Activated T-helper 9 cell treated with anti-CD3 and anti-CD28 coated beads, Interleukin-2, amount 50 U/mL, for 16 hours (primary cell): ENCODE results near the gene CCNJ.
A peak's percentile ranks its signal among the peaks of the same experiment; 100 is the strongest.

ENCODE experiments used
- DNase-seq: peaks from one replicate; pipeline ENCODE4 v3.0.0-alpha.2; 2020; ENCODE audit warnings: low read depth

The CCNJ gene

DNA sequence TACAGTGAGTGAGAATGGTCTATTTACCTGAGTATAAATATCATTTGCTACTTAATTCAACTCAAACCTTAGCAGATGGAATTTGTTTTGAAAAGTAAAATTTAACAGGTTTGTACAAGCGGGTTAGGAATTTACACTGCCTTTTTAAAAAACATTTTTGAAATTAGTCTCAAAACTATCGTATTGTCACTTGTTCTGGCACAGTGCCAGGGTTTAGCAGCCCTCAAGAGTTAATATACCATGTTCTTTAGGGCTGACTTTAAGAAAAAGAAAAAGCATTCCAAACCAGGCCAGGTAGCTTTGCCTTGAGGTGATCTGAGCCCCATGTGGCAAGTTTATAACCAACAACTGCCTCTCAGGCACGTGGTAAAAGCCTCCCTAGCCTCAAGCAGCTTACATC, 17.8 kb downstream of the CCNJ start:
- DNase-seq, result no peak

DNA sequence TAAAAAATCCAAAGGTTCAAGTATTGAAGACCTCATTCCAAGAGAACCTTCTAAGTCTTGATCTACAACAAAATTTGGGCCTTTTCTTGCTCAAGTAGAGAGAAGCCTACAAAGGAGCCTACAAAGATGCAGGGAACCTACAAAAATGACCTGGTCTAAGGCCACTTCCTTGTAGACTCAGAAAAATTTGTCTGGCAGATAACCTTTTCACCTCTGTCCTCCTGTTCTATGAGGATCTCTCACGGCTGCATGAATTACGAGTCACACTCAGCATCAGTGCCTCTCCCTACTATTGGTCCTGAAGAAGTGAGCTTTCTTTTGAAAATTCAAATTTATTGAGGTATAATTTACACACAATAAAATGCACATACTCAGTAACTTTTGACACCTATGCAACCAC, 29.3 kb downstream of the CCNJ start:
- DNase-seq, result no peak

GRCh38 chr10:96073722-96074121, 30.3 kb downstream of the CCNJ start:
- DNase-seq, result no peak

GRCh38 chr10:96074776-96075175, 31.4 kb downstream of the CCNJ start:
- no peak for DNase-seq

DNA sequence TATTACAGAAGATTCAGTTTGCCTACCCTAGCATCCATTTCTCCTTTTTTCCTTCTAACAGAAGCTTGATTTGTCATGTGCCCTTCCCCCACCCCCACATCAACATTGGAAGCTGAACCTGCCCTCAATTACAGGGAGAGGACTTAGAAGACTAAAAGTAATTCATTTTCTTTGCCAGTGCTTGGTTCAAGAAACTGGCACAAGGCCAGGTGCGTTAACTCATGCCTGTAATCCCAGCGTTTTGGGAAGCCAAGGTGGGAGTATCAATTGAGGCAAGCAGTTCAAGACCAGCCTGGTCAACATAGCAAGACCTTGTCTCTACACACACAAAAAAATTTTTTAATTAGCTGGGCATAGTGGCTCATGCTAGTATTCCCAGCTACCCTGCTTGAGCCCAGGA, 32.6 kb downstream of the CCNJ start:
- DNase-seq, result no peak

DNA sequence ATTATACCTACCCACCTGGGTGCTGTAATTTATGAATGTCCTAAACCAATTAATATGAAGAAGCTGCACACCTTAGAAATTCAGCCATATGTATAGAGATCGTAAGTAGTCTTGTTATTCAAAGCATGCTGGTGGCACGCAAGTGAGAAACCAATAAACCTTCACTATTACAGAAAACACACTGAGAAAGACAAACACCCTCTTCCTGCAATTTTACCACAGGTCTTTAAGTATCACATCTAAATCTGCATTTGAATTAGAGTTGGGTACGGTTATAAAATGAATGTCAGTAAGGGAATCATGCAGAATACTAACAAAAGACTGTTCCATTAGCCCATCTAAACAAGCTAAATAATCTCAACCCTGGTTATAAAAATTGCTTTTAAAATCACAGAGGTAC, 33.8 kb downstream of the CCNJ start:
- no peak for DNase-seq

- DNase-seq, result no peak
These were observed 38.8 kb downstream of the CCNJ start for GRCh38 chr10:96082153-96082552.

- no peak for DNase-seq
These were observed 39.4 kb downstream of the CCNJ start for GRCh38 chr10:96082748-96083147.

GRCh38 chr10:96089116-96089515, 45.7 kb downstream of the CCNJ start:
- no peak for DNase-seq

GRCh38 chr10:96089670-96090462, 46.5 kb downstream of the CCNJ start:
- peak; percentile 84 for DNase-seq

DNA sequence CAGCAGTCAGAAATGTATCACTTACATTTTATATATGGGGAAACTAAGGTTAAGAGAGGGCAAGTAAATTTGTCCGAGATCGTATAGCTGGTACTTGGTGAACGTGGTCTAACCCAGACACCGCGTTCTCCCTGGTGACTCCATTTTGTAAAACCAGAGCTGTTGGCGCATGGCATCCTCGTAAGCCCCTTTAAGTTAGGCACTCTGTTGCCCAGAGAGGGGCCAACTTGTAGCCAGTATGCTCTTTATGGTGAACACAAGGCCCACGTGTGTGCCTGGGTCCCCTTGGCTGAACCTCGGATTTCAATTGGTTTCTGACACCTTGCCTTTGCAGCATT, 47.0 kb downstream of the CCNJ start:
- no peak for DNase-seq

DNA sequence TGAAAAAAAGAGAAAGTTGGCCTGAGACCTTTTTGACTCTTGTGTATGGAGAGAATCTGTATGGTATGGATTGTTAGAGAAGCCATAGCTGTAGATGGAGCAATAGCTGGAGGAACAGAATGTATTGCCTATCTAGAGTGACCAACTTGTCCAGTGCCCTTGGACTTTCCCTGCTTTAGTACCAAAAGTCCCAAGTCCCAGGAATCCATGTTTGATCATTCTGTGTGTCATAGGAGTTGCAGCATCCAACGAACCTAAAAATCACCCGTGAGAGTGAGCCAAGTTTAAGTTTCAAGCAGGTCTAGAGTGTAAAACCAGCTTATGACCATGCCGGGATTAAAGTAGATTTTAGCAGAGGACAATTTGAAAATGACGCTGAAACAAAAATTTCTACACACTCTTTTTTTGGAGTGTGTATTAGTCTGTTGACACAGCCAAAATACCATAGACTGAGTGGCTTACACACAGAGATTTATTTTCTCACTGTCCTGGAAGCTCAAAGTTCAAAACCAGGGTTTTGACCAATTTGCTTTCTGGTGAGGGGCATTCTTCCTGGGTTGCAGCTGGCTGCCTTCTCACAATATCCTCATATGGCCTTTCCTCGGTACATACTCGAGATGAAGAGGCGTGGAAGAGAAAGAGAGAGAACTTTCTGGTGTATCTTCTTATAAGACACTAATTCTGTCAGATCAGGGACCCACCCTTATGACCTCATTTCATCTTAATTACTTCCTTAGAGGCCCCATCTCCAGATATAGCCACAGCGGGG, 49.8 kb downstream of the CCNJ start:
- DNase-seq, result no peak

DNA sequence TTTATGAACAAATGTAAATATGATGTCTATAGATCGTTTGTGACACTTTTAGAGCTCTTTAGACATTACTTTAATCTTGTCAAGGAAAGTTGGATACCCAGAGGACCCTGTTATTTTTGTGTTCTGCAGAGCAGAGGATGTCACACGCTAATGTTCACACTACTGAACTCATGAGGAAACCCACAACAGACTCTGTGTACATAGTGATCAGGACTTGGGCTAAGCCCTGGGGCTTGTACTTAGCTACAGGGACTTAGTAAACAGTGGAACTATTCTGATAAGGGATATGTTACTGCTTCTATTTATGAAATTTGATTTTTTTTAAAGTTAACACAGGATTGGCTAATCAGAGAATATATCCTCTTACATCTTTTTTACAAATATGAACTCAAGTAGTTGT, 50.6 kb downstream of the CCNJ start:
- no peak for DNase-seq

GRCh38 chr10:96096958-96097357, 53.6 kb downstream of the CCNJ start:
- DNase-seq, result no peak

GRCh38 chr10:96097865-96098264, 54.5 kb downstream of the CCNJ start:
- DNase-seq, result no peak

DNA sequence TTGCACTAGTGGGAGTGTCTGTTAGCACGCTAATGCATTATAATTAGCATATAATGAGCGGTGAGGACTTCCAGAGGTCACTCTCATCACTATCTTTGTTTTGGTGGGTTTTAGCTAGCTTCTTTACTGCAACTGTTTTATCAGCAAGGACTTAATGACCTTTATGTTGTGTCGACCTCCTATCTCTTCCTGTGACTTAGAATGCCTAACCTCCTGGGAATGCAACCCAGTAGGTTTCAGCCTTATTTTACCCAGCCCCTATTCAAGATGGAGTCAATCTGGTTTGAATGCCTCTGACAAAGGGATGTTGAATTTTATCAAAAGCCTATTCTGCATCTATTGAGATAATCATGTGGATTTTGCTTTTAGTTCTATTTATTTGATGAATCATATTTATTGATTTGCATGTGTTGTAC, 64.2 kb downstream of the CCNJ start:
- DNase-seq, result no peak
